Ramos (cell line): ENCODE data around the gene ADM5.
"Not testable (repeated sequence)": the region's sequence is repeated elsewhere in the genome, so short reads cannot be mapped to it uniquely, and the experiment has no call there.

ENCODE experiments used
- in situ Hi-C: fragments of 300-500 bp; cut with MboI; formaldehyde crosslinking; loops from one replicate; pipeline ENCODE4 v1.14.3; 2022; ENCODE audit warnings: low sequenced_read_pairs; ENCODE audit not compliant: unreplicated experiment

The ADM5 gene

DNA sequence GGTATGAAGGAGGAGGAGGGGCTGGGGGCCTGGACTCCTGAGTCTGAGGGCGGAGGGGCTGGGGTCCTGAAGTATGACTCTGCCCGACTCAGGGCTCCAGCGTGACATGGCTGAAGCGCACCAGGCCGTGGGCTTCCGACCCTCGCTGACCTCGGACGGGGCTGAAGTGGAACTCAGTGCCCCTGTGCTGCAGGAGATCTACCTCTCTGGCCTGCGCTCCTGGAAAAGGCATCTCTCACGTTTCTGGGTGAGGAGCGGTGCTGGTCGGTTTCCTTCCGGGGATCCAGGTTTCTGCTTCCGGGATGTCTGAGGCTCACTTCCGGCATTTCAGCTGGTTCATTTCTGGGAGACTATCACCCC lies 2.7 kb downstream of the ADM5 start:
- in situ Hi-C loops = no loop called here

DNA sequence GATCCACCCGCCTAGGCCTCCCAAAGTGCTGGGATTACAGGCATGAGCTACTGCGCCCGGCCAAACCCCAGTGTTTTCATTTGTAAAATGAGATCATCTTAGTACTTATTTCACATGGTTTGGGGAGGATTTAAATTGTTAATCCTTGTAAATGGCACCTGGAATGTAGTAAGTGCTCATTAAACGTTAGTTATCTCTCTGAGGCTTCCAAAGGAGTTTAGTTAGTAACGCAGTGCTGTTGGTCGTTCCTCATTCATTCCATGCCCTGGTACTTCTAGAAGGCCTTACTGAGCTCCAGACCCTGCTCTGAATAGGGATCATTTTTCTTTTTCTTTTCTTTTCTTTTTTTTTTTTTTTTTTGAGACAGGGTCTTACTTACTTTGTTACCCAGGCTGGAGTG lies 6.7 kb downstream of the ADM5 start:
- in situ Hi-C loops = no loop called here

DNA sequence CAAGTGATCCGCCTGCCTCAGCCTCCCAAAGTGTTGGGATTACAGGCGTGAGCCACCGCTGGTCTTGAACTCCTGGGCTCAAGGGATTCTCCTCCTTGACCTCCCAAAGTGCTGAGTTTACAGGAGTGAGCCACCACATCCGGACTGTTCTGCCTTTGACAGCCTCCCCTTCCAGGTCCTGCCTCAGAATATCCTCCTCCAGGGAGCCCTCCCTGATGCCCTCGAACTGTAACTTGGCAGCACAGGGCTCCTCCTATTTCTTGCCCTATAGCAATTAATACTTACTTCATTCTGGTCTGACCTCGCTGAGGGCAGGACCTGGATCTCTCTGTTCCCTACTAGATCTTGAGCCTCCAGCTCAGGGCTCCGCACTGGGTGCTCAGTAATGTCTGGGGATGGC lies 7.5 kb downstream of the ADM5 start:
- in situ Hi-C loops = no loop called here

DNA sequence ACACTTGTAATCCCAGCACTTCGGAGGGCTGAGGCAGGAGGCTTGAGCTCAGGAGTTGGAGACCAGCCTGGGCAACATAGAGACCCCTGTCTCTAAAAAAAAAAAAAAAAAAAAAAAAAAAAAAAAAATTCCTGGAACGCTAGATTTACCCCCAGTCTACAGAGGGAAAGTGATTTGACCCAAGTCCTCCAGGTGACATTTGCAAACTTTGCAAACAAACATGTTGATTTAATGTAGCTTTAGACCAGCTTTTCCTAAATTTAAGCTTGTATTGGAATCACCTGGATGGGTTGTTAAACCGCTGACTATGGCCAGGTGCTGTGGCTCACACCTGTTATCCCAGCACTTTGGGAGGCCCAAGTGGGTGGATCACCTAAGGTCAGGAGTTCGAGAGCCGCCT lies 10.0 kb downstream of the ADM5 start:
- in situ Hi-C loops = no loop called here

DNA sequence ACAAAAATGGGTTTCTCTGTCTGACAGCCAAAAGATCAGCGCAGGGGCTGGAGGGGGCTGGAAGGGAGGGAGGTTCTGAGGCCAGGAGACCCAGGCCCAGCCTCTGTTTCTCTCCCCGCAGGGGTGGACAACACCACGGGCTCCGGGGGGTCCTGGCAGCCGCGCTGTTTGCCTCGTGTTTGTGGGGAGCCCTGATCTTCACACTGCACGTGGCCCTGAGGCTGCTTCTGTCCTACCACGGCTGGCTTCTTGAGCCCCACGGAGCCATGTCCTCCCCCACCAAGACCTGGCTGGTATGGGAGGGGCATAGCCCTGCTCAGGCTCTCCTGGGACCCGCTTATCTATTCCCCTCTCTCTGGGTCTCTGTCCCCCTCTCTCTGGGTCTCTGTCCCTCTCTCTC lies 11.2 kb downstream of the ADM5 start:
- in situ Hi-C loops = no loop called here

DNA sequence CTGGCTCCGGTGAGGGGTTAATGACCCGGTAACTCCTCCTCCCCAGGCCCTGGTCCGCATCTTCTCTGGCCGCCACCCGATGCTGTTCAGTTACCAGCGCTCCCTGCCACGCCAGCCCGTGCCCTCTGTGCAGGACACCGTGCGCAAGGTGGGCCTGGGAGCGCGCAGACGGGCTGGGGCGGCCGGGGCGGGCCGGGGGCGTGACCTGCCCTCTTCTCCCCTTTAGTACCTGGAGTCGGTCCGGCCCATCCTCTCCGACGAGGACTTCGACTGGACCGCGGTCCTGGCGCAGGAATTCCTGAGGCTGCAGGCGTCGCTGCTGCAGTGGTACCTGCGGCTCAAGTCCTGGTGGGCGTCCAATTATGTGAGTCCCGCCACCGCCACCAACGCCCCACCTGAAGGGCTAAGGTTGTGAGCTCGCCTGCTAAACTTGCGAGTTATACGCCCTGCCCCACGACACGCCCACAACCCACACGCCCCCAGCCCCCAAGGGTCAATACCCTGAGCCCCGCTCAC lies 11.9 kb downstream of the ADM5 start:
- in situ Hi-C loops = no loop called here

DNA sequence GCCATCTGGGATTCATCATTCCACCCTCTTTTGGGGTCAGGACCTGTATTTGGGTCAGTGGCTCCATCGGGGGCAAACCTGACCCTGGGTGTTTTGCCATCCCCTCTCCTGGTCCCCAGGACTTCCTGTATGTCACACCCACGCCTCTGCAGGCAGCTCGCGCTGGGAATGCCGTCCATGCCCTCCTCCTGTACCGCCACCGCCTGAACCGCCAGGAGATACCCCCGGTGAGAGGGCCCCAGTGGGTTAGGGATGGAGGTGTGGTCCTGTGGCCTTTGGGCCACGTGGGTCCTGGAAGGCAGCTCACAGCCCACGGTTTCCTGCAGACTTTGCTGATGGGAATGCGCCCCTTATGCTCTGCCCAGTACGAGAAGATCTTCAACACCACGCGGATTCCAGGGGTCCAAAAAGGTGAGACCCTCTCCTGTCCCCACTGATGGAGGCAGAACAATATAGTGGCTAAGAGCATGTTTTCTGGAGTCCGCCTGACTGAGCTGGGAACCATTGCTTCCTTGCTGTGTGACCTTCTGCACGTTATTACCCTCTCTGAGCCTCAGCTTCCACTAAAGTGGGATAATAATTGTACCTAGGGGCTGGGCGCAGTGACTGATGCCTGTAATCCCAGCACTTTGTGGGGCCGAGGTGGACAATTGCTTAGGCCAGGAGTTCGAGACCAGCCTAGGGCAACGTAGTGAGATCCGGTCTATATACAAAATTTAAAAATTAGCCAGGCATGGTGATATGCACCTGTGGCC lies 15.7 kb downstream of the ADM5 start:
- in situ Hi-C loops = no loop called here

DNA sequence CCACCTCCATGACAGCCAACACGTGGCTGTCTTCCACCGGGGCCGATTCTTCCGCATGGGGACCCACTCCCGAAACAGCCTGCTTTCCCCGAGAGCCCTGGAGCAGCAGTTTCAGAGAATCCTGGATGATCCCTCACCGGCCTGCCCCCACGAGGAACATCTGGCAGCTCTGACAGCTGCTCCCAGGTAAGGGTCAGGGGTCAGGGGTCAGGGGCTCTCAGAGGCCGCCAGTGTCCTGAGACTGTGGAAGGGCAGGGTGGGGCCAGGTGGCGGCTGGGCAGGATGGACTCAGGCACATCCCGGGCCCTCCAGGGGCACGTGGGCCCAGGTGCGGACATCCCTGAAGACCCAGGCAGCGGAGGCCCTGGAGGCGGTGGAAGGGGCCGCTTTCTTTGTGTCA lies 16.5 kb downstream of the ADM5 start:
- in situ Hi-C loops = no loop called here

DNA sequence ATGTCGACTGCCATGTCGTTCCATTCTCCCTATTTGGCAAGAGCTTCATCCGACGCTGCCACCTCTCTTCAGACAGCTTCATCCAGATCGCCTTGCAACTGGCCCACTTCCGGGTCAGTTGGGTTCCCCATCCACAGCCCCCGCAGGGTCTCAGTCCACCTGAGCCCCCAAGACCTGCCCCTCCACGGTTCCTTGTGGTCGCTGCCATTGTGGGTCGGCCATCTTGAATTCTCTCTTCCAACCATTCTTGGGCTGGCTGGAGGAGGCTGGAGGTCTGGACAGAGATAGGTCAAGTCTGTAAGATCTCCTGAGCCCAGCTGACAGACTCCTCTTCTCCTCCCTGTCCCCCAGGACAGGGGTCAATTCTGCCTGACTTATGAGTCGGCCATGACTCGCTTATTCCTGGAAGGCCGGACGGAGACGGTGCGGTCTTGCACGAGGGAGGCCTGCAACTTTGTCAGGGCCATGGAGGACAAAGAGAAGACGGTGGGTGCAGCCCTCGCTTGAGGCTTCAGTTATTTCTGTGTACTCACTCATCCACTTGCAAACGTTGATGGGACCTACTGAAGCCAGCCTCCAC lies 21.1 kb downstream of the ADM5 start:
- in situ Hi-C loops = no loop called here

DNA sequence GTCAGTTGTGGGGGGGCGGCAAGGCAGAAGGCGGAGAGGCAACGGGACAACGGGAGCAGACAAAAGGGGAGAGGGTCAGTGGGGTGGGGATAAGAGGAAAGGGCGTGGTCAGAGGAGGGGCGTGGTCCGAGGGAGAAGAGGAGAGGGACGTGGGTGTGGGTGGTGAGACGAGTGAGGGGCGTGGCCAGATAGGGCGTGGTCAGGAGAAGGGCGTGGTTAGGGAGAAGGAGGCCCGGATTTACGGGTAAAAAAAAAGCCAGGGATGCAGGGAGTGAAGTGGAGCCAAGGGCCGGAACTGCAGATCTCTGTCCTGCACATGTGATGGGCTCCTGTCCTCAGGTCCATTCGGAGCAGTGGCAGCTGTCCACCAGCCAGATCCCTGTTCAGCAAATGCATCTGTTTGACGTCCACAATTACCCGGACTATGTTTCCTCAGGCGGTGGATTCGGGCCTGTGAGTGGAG lies 23.0 kb downstream of the ADM5 start:
- in situ Hi-C loops = no loop called here

DNA sequence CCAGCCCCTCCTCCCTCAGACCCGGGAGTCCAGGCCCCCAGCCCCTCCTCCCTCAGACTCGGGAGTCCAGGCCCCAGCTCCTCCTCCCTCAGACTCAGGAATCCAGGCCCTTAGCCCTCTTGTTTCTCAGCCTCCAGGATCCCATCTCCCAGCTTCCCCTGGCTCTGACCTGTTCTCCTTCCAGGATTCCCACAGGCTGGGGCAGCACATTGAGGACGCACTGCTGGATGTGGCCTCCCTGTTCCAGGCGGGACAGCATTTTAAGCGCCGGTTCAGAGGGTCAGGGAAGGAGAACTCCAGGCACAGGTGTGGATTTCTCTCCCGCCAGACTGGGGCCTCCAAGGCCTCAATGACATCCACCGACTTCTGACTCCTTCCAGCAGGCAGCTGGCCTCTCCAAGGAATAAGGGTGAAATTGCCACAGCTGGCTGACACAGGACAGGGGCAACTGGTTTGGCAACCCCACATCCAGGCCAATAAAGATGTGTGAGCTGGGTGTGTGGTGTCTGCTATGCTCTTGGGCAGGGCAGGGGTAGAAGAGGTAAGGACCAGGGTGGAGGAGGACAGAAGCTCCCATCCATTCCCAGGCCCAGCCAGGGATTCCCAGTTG lies 23.9 kb downstream of the ADM5 start:
- in situ Hi-C loops = no loop called here

DNA sequence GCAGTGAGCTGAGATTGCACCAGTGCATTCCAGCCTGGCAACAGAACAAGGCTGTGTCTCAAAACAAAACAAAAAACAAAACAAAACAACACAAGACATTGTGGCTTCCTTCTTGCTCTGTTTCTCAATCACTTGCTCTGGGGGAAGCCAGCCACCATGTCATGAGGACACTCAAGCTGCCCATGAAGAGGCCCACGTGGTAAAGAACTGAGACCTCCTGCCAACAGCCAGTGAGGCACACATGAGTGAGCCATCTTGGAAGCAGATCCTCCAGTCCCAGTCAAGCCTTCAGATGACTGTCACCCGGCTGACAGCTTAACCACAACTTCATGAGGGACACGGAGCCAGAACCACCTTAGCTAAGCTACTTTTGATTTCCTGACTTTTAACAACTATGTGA lies 26.8 kb downstream of the ADM5 start:
- in situ Hi-C loops = no loop called here

DNA sequence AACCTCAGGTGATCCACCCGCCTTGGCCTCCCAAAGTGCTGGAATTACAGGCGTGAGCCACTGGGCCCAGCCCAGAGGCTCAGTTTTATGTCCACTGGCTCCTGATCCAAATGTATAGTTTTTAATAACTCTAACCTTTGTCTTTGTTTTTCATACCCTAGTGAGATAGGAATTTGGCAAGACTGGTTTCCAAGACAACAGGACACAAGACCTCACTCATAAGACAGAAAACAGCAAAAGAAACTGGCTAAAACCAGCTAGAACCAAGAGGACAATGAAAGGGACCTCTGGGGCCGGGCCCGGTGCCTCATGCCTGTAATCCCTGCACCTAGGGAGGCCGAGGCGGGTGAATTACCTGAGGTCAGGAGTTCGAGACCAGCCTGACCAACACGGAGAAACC lies 29.1 kb downstream of the ADM5 start:
- in situ Hi-C loops = no loop called here

DNA sequence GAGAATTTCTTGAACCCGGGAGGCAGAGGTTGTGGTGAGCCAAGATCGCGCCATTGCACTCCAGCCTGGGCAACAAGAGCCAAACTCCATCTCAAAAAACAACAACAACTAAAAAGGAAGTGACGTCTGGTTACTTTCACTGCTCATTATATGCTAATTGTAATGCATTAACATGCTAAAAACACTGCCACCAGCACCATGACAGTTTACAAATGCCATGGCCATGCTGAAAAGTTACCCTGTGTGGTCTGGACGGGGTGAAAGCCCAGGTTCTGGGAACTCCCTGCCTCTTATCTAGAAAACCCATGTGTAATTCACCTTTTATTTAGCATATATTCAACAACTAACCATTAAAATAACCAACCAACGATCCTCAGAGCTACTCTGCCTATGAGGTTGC lies 29.6 kb downstream of the ADM5 start:
- in situ Hi-C loops = no loop called here

DNA sequence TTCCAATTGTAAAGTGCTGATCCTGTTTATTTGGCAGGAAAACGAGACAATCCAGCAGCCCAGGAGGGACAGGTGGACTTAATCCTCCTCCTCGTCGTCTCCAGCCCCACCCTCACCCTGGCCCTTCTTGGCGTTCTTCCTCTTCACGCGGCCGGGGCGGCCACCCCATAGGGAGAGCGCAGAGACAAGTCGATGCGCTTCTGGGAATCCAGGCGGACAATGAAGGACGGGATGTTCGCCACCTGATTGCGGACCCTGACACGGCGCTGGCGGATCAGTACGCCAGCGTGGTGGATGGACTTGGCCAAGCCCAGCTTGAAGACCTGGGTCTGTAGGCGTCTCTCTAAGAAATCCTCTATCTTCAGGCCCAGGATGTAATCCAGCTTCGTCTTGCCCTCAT lies 30.0 kb downstream of the ADM5 start:
- in situ Hi-C loops = not testable (repeated sequence)

DNA sequence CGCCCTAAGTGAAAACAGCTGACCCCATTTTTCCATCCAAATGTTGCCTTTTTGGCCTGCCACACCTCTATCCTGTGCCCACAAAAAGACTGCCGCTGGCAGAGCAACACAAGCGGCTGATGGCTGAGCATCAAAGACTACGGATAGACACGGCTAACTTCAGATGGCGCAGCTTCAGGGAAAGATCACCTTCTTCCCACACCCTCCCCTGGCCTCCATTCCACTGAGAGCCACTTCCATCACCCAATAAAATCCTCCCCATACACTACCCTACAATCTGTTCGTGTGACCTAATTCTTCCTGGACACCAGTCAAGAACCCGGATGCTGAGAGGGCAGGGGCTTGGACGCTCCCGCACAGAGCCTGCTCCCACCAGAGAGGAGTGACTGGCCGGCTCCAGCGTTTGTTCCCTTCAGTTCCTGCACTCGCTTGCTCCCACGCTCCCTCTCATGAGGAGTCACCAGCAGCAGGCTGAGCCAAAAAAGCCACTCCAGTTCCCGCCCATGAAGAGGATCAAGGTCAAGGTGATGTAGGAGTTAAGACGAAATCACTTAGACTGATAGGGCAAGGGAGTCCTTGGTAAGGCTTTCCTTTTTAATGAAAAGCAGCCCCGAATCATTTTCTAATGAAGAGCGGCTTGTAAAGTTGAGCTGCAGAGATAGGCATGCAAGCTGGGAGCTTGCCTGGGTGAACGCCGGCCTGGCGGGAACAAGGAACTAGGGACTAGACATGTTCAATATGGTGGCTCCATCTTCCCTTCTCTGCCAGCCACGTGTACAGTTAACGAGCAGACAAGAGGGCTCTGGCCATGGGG lies 38.0 kb downstream of the ADM5 start:
- in situ Hi-C loops = no loop called here

DNA sequence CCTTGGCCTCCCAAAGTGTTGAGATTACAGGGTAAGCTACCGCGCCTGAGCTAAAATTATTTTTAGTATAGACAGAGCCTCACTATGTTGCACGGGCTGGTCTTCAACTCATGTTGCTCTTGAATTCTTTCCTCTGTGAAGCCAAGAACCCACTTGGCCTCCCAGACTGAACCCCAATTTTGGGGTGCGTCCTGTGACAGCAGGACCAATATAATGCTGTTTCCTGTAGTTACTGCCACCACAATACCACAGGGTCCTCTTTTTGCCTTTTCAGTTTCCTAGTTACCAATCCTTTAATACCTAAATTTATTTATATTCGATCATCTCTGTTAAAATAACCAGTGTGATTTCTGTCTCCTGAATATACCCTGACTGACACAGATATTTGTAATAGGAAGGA lies 40.8 kb downstream of the ADM5 start:
- in situ Hi-C loops = no loop called here

DNA sequence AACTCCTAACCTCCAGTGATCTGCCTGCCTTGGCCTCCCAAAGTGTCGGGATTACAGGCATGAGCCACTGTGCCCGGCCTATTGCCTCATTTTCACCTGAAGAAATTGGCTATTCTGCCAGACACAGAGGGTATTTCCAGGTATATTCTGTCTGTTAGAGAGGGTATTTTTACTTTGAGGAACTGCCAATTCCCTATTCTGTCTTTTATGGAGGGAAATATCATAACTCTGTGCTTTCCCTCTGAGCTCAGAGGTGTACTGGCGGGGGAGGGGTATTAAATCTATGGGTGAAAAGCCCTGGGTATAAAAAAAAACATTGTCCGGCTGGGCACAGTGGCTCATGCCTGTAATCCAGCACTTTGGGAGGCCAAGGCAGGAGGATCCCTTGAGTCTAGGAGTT lies 48.9 kb downstream of the ADM5 start:
- in situ Hi-C loops = no loop called here

DNA sequence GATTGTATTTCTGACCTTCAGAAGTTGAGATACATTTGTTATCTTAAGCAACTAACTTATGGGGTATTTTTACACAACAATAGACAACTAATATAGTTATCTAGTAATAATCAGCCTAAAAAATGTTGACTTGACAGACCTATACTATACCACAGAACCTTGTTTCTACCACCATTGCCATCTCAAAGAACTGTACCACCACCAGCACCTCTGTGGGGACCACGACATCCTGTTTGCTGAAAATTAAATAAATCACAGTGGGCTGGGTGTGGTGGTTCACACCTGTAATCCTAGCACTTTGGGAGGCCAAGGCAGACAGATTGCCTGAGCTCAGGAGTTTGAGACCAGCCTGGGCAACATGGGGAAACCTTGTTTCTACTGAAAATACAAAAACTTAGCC lies 49.7 kb downstream of the ADM5 start:
- in situ Hi-C loops = no loop called here

DNA sequence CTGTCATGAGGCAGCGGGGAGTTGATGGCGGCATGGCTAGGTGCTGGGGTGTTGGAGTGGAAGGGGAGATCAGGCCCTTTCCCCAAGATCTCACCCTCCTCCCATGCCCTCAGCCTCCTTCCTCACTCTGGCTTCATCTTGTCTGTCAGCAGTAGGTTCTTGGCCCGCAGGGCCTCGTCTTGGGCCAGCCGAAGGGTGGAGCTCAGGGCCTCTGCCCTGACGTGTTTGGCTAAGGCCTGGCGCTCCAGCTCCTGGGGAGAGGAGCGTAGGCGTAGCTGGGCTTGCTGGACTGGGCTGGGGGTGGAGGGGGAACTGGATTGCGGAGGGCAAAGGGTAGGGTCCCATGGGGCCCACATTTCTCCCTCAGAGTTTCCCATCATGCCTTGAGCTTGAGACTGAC lies 50.5 kb downstream of the ADM5 start:
- in situ Hi-C loops = no loop called here
